T-helper 2 cell (primary cell): ENCODE results near the gene SLC19A1.
A peak's percentile ranks its signal among the peaks of the same experiment; 100 is the strongest.
"Not testable (repeated sequence)": the region's sequence is repeated elsewhere in the genome, so short reads cannot be mapped to it uniquely, and the experiment has no call there.

Source experiments
- DNase-seq, 5 experiments: peaks; one replicate each; pipeline versions ENCODE4 v3.0.0 to v3.0.0-alpha.2; 2012 to 2022

SLC19A1 gene

GRCh38 chr21:45532826-45533360 is 9.3 kb downstream of the SLC19A1 start:
- no peak for DNase-seq

DNA sequence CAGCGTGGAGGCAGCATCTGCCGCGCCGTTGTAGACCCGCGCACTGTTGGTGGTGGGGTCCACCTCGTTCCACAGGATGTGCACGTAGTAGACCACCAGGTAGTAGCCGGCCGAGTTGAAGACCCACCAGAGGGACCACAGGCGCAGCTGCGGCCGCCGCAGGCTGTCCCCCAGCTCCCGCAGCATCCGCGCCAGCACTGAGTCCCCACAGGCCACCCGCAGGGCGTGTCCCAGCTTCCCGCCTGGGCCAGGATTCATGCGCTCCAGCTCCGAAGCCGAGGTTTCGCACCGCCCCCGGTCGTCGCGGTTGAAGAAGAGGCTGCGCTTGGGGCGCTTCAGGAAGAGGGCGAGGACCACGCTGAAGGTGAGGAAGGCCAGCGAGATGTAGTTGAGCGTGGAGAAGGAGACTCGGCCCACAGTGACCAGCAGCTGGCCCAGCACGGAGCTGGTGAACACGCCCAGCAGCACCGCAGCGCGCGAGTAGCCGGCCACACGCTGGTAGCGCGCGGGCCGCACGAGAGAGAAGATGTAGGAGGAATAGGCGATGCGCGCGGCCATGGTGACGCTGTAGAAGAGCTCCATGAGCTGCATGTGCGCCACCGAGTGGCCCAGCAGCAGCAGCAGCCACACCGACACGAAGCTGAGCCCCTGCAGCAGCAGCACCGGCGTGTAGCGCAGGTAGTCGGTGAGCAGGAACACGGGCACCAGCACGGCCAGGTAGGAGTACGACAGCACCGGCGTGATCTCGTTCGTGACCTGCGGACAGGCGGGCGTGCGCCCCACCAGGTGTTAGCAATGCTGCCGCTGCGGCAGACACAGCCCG is 10.6 kb downstream of the SLC19A1 start:
- no peak for DNase-seq

GRCh38 chr21:45531114-45531392 is 11.2 kb downstream of the SLC19A1 start:
- not testable (repeated sequence) for DNase-seq

- no peak for DNase-seq
Observed at GRCh38 chr21:45530423-45531113, 11.7 kb downstream of the SLC19A1 start.

DNA sequence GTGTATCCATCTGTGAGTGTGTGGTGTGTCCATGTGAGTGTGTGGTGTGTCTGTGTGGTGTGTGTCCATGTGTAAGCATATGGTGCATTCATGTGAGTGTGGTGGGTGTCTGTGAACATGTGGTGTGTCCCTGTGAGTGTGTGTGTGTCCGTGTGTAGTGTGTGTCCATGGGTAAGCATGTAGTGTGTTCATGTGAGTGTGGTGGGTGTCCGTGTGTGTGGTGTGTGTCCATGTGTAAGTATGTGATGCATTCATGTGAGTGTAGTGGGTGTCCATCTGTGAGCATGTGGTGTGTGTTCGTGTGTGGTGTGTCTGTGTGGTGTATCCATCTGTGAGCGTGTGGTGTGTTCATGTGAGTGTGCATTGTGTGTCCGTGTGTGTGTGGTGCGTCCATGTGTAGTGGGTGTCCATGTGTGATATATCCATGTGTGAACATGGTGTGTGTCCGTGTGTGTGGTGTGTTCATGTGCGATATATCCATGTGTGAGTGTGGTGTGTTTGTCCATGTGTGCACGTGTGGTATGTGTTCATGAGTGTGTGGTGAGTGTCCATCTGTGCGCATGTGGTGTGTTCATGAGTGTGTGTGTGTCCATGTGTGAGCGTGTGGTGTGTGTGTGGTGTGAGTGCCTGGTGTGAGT is 12.3 kb downstream of the SLC19A1 start:
- DNase-seq, result no peak

DNA sequence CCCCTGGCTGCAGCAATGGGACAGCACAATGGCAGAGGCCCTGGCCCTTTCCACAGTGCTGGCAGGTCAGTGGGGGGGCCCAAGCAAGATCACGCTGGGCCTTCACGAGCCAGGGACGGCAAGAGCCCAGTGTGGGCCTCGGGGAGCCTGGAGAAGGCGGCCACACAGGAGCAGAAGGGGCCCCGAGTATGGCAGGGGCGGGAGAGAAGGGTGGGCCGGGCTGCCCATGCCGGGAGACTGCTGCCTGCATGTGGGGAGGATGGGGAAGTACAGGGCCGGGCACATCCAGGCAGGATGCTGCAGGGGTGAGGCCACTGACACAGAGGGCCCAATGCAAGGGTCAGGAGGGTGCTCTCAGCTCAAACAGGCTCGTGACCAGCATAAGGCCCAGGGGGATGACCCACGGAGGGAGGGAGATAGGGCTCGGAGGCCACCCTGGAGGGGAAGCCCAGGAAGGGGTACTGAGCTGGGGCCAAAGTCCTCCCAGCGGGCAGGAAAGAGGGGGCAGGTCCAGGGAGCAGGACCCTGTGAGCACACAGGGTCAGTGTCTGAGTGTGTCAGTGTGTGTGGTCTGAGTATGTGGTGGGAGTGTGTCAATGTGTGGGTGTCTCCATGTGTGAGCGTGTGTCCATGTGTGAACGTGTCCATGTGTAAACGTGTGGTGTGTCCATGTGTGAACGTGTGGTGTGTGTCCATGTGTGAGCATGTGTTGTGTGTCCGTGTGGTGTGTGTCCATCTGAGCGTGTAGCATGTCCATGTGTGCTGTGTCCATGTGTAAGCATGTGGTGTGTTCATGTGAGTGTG is 13.1 kb downstream of the SLC19A1 start:
- no peak for DNase-seq

DNA sequence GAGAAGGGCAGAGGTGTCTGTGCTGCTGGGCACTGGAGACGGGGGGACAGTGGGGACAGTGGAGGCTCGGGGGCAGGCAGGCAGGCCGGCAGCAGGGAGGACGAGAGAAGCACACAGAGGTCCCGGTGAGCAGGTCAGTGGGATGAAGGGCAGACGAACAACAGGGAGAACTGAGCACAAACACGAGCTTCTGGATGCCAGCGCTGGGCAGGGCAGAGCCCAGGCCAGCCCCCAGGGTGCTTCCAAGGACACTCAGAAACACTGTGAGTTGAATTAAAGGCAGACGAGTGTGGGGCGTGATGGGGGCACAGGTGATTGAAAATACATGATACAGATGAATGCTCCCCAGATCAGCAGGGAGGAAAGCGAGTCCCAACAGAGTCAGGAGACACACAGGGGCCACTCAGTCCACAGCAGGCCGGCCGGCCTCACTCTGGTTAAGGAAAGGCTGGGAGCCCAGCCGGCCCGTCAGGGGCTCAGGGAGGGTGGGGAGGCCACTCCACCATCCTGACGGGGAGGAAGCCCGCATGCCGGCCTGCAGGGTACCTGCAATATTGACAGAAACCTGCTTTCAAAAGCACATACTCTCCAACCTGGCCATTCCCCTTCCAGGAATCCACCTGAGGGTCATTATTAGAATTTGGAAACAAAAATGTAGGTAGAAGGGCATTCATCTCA is 14.1 kb downstream of the SLC19A1 start:
- no peak for DNase-seq

- DNase-seq, result not testable (repeated sequence)
Observed at GRCh38 chr21:45527151-45527999, 14.9 kb downstream of the SLC19A1 start.

DNA sequence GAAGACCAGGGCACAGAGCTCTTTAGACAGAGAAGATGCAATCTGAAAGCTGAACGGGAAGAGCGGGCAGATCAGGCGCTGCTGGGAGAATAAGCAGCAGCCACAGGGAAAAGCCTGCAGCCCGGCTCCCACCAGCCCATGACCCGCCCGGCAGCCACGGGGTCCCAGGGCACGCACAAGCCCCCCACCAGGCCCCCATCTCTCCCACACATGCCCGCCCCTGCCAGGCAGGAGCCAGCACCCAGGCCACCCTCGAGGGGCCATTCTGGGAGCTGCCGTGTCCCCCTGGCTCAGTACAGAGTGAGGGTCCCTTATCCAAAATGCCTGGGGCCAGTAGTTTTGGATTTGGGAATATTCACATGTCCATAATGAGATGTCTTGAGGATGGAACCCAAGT is 16.3 kb downstream of the SLC19A1 start:
- DNase-seq, result no peak

DNA sequence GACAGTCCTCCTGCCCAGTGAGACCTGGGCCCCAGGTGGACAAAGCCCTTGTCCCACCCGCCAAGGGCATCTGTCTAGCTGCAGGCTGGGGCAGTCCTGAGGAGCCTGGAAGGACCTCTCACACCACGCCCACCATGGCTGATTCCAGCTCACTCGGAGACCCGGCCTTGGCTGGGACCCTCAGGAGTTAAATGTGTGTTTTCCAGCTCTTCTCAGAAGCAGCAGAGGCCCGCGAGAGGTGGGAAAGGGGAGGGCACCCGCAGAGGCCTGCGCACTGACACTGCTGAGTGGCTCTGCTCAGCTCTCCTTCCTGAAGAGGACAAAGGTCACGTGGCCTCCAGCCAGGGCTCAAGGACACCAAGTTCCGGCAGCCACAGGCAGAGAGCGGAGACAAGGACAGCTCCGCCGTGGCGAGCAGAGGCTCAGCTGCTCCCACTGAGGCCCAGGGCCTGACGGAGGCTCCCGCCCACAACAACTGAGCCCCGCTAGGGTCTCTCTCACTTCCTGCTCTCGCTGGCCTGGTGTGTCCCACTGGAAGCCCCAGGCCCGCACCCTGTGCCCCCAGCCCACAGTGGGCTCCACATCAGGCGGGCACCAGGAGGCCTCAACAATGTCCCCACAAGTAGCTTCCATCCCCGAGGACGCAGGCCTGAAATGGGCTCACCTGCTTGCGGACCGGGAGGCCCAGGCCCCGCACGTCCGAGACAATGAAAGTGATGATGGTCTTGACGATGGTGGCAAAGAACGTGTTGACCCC is 16.9 kb downstream of the SLC19A1 start:
- DNase-seq, result peak in 1 of 5 experiments; percentile 3

GRCh38 chr21:45524756-45525152 is 17.5 kb downstream of the SLC19A1 start:
- no peak for DNase-seq

GRCh38 chr21:45523411-45524101 is 18.7 kb downstream of the SLC19A1 start:
- no peak for DNase-seq

DNA sequence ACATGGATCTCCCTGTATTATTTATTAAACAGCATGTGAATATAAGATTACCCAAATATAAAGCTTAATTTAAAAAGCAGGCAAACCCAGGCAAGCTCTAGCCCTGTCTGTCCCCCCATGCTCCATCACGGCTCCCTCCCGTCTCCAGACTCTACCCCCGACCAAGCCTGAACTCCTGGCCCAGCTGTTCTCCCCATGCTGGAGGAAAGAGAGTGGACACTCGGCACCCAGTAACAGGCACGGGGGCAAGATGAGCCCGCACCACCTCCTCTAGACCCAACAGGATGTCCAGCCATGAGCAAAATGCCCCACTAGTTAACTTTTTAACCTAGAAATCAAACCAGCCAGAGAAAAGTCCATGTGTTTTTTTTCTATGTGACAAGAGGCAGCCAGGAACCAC is 19.3 kb downstream of the SLC19A1 start:
- no peak for DNase-seq

DNA sequence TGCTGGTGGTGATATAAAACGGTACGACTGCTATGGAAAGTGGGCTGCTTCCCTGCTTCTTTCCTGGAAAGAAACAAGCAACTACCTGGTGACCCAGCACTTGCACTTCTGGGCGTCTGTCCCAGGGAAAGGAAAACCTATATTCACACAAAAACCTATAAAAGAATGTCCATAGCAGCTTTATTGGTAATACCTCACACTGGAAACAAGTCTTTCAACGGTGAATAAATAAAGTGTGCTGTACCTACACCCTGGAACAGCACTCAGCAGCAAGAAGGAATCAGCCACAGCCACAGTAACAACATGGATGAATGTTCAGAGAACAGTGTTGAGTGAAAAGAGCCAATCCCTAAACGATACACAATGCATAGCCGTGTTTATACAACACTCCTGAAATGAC is 19.9 kb downstream of the SLC19A1 start:
- DNase-seq, result no peak

GRCh38 chr21:45521241-45521640 is 21.0 kb downstream of the SLC19A1 start:
- no peak for DNase-seq

GRCh38 chr21:45519182-45519581 is 23.1 kb downstream of the SLC19A1 start:
- DNase-seq, result no peak

DNA sequence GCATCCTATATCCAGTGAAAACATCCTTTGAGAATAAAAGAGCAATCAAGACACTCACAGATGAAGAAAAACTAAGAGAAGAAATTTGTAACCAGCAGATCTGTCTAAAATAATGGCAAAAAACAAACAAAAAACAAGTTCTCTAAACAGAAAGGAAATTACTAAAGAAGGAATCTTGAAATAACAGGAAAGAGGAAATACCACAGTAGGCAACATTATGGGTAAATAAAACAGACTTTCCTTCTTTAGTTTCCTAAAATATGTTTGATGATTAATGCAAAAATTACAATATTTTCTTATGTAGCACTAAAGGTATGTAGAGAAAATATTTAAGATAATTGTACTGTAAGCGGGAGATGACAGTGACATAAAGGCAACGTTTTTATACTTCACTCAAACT is 23.5 kb downstream of the SLC19A1 start:
- DNase-seq, result no peak

DNA sequence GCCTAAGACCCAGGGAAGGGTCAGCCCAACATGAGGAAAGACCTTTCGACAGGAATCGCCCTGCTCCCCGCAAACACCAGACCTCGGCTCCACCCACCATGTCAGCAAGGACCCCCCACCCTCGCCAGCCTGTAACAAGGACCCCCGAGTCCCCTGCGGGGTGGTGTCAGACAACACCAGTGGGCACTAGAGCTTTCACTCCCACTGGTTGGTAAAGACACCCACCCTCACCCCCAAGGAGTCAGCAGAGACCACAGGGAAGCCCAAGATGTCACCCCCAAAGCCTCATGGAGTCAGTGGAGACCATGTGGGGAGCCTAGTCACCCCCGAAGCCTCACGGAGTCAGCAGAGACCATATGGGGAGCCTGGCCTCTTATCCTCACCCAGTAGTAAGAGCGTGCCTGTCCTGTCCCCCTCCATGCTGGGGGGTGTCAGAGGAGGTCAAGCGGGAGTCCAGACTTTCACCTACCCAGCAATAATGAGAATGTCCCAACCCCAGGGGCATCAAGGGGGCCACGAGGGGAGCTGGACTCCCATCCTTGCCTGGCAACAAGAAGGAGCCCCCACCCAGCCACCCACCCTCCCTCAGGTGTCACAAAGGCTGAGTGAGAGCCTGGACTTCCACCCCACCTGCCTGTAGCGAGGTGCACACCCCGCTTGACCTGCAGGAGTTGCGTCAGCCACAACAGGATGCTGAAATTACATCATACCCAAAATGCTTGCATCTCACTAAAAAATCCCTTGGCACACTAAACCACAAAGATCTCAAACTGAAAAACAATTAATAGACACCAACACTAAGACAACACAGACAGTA is 24.8 kb downstream of the SLC19A1 start:
- peak in 1 of 5 experiments; percentile 61 for DNase-seq

DNA sequence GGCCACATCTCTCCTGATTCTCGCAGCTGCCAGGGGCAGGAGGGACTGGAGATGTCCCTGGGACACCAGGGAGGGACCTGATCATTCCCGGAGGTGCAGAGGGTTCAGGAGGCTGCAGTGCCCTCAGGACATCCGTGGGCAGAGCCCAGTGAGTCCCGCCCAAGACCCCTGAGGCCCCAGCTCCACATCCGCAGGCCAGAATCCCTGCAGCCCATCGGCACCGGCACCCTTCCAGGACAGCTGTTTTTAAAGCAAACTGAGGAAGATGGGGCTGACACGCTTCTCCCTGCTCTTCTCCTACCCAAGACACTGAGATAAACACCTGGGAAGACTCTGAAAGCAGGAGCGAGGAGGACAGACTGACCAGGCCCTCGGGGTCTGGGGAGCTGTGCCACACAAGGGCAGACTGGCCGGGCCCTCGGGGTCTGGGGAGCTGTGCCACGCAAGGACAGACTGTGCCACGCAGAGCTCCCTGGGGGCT is 25.5 kb downstream of the SLC19A1 start:
- DNase-seq, result no peak
